Colonic mucosa (tissue), 4 donors: ENCODE measurements around the gene AGPAT3. TPM values are rescaled to one million over a fixed set of nuclear protein-coding genes. Genes with fewer than 3 reads are reported as not detected.

ENCODE experiments used
- DNase-seq: peaks from one replicate; pipeline ENCODE4 v3.0.0-alpha.2; 2020
- H3K27ac ChIP-seq: fragments of 200-600 bp; one replicate; pipeline ENCODE4 v1.8.0; 2021
- H3K27me3 ChIP-seq: fragments of 200-600 bp; one replicate; pipeline ENCODE4 v1.8.0; 2021
- H3K36me3 ChIP-seq: fragments of 200-600 bp; one replicate; pipeline ENCODE4 v1.8.0; 2021
- H3K4me1 ChIP-seq: fragments of 200-600 bp; one replicate; pipeline ENCODE4 v1.8.0; 2021; ENCODE audit warnings: mild to moderate bottlenecking
- H3K4me3 ChIP-seq: fragments of 200-600 bp; one replicate; pipeline ENCODE4 v1.8.0; 2021
- H3K9ac ChIP-seq, 2 donors: one replicate each; pipeline ENCODE4 v1.7.0; 2013; ENCODE audit warnings: control low read depth in 2 of 2, low read depth in 2 of 2, low read length in 2 of 2
- H3K9me3 ChIP-seq: fragments of 200-600 bp; one replicate; pipeline ENCODE4 v1.8.0; 2021
- intact Hi-C: fragments of 100-400 bp; cut with DNase I; formaldehyde crosslinking; loops from one replicate; pipeline ENCODE4 v1.14.1; 2022
- total RNA-seq, 2 donors: library from RNA; stranded (reverse); fragmentation: NEBNext Ultra II Directional in 1 of 2; extraction: Animal tissue kit (Norgen Biotek cat#: 25700) in 1 of 2; gene quantifications; one replicate each; pipeline ENCODE4 v1.2.1, GENCODE V29; 2021
- TF ChIP-seq, protein P1 (sequence below): fragments of 200-600 bp; IDR thresholded peaks from one replicate; pipeline ENCODE4 v1.8.0; 2022; ENCODE audit warnings: antibody characterized with exemption, mild to moderate bottlenecking
- donor health status: healthy.
- donor health status: DM: no; HTN: no; CAD: no.
- donor health status: DM: no; HTN: no; CAD: no.

The AGPAT3 gene
- total RNA-seq, 2 donors from 2014 or later, result 82.2 to 101 TPM

DNA sequence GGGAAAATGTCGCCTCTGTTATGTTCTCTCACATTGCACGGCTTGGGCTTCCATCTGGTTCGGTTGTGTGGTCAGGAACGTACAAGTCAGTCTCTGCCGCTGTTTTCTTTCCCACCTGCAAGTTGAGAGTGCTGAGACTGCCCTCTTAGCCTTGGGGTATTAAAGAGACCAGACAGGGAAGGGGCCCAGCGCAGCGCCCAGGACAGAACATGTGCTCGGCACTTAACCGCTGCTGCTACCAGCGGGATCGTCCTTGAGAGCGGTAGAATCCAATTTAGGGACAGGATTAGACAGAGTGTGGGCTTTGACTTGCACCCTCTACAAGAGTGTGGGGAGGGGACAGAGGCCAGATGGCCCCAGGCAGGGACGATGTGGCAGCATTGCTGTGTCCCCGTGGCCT lies 17.7 kb upstream of the AGPAT3 start:
- H3K4me1 ChIP-seq, result no peaks in the 10 kb centered on the region
- H3K27ac ChIP-seq, result no peak overlapping the region
- no peaks in the 10 kb centered on the region for H3K27me3 ChIP-seq
- no peak overlapping the region for H3K9ac ChIP-seq
- no peak overlapping the region for H3K4me3 ChIP-seq
- TF ChIP-seq, protein P1, sequence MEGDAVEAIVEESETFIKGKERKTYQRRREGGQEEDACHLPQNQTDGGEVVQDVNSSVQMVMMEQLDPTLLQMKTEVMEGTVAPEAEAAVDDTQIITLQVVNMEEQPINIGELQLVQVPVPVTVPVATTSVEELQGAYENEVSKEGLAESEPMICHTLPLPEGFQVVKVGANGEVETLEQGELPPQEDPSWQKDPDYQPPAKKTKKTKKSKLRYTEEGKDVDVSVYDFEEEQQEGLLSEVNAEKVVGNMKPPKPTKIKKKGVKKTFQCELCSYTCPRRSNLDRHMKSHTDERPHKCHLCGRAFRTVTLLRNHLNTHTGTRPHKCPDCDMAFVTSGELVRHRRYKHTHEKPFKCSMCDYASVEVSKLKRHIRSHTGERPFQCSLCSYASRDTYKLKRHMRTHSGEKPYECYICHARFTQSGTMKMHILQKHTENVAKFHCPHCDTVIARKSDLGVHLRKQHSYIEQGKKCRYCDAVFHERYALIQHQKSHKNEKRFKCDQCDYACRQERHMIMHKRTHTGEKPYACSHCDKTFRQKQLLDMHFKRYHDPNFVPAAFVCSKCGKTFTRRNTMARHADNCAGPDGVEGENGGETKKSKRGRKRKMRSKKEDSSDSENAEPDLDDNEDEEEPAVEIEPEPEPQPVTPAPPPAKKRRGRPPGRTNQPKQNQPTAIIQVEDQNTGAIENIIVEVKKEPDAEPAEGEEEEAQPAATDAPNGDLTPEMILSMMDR, result no peak
- DNase-seq, result no peak
- intact Hi-C loops, result no loop called here
- H3K9me3 ChIP-seq, result no peaks in the 10 kb centered on the region
- no peaks in the 10 kb centered on the region for H3K36me3 ChIP-seq

DNA sequence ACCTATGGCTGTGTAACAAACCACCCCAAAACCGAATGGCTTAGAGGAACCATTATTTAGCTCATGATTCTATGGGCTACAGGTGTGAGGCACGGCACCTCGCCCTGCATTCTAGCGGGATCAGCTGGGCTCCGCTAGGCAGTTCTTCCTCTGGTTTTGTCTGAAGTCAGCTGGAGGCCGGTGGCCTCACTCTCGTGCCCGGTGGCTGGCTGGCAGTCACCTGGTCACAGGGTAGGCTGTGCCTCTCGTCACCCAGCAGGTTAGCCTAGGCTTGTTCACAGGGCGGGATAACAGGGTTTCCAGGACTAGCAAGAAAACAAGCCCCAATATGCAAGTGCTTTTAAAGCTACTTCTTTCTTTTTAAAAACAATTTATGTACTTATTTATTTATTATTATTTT lies 16.3 kb upstream of the AGPAT3 start:
- Histone ChIP-seq H3K4me1 (no peaks in the 10 kb centered on the region), H3K27me3 (no peaks in the 10 kb centered on the region), H3K36me3 (no peaks in the 10 kb centered on the region), H3K9me3 (no peaks in the 10 kb centered on the region), H3K9ac (no peak overlapping the region), H3K27ac (no peak overlapping the region), H3K4me3 (no peak overlapping the region)
- intact Hi-C loops, result no loop called here
- no peak for DNase-seq
- TF ChIP-seq, protein P1, result no peak

DNA sequence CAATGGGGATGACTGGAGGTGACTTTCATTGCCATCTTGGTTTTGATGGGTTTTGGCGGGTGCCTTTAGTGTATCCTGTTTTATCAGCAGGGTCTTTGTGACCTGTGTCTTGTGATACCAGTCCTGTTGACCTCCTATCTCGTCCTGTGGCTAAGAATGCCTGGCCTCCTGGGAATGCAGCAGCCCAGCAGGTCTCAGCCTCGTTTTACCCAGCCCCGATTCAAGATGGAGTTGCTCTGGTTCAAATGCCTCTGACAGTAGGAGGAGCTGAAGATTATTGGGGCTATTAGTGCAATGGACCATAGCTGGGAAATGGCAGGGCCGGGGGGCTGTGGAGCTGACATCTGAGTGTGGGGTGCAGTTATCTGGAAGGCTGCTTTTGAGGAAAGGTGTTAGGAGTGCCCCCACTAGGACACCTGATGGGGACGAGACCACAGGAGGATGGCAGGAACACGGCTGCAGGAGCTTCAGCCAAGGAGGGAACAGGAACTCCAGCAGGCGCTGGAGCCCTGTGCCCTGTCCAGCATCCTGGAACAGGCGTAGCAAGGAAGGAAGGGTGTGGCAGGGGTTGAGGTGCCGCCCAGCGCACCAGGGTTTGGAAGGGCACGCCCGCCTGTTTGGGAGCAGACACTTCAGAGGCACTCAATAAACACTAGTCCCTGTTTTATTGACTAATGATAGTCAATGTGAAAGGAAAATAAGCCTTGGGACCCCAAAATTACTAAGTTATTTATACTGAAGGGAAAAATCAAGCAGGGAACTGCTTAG lies 15.3 kb upstream of the AGPAT3 start:
- H3K9ac ChIP-seq, result no peak overlapping the region
- DNase-seq, result peak; percentile 38
- TF ChIP-seq, protein P1, result no peak
- H3K27me3 ChIP-seq, result no peaks in the 10 kb centered on the region
- H3K4me1 ChIP-seq, result no peaks in the 10 kb centered on the region
- no peaks in the 10 kb centered on the region for H3K9me3 ChIP-seq
- no peaks in the 10 kb centered on the region for H3K36me3 ChIP-seq
- H3K4me3 ChIP-seq, result no peak overlapping the region
- intact Hi-C loops, result no loop called here
- H3K27ac ChIP-seq, result no peak overlapping the region

DNA sequence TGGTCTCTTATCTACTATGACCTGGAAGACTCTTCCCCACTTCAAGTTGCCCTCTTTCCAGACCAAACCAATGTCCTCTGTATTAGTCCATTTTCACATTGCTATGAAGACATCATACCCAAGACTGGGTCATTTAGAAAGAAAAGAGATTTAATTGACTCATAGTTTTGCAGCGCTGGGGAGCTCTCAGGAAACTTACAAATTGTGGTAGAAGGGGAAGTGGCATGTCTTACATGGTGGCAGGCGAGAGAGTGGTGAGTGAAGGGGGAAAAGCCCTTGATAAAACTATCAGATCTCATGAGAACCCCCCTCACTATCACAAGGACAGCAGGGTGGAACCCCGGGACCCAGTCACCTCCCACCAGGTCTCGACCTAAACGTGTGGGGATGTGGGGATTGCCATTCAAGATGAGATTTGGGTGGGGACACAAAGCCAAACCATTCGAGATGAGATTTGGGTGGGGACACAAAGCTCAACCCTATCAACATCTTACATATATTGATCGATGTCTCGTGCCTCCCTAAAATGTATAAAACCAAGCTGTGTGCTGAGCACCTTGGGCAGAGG lies 14.2 kb upstream of the AGPAT3 start:
- Histone ChIP-seq H3K9me3 (no peaks in the 10 kb centered on the region), H3K9ac (no peak overlapping the region), H3K4me3 (no peak overlapping the region), H3K4me1 (no peaks in the 10 kb centered on the region), H3K36me3 (no peaks in the 10 kb centered on the region), H3K27ac (no peak overlapping the region), H3K27me3 (no peaks in the 10 kb centered on the region)
- DNase-seq, result no peak
- TF ChIP-seq, protein P1, result no peak
- intact Hi-C loops, result no loop called here

DNA sequence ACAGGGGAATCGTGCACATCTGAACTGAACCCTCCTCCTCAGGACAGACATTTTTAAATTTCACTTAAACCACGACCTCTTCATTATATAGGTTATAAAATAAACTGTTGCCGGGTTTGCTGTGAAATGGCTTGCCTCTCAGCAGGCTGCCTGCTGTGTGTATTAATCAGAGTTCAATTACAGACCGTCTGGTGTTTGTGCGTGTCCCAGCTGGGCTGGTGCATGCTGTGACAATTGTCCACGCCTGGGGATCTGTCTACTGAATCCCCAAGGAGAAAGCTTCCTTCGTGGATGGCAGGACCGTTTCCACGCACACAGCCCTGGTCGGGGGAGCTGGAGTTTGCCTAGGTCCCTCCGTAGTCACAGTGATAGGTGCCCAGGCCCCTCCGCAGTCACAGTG lies 13.4 kb upstream of the AGPAT3 start:
- no peak overlapping the region for H3K27ac ChIP-seq
- no peaks in the 10 kb centered on the region for H3K36me3 ChIP-seq
- no peaks in the 10 kb centered on the region for H3K27me3 ChIP-seq
- TF ChIP-seq, protein P1, result no peak
- no peak for DNase-seq
- no peak overlapping the region for H3K4me3 ChIP-seq
- no peaks in the 10 kb centered on the region for H3K9me3 ChIP-seq
- H3K4me1 ChIP-seq, result no peaks in the 10 kb centered on the region
- intact Hi-C loops, result no loop called here
- H3K9ac ChIP-seq, result no peak overlapping the region
